IPS-15b (cell line): ENCODE measurements around the gene YPEL5.

Experiments
- H3K27me3 ChIP-seq: one replicate; pipeline ENCODE4 v1.6.1; 2013; ENCODE audit warnings: low read length; ENCODE audit not compliant: control insufficient read depth, insufficient read depth
- H3K36me3 ChIP-seq: one replicate; pipeline ENCODE4 v1.6.1; 2013; ENCODE audit warnings: low read length; ENCODE audit not compliant: control insufficient read depth, insufficient read depth
- H3K4me1 ChIP-seq: one replicate; pipeline ENCODE4 v1.6.1; 2013; ENCODE audit warnings: mild to moderate bottlenecking, low read length; ENCODE audit not compliant: control insufficient read depth, insufficient read depth
- H3K4me3 ChIP-seq: one replicate; pipeline ENCODE4 v1.5.1; 2013; ENCODE audit warnings: low read depth, low read length
- H3K9ac ChIP-seq: one replicate; pipeline ENCODE4 v1.6.1; 2013; ENCODE audit warnings: low read depth, mild to moderate bottlenecking, low read length
- H3K9me3 ChIP-seq: one replicate; pipeline ENCODE4 v1.6.1; 2013; ENCODE audit warnings: mild to moderate bottlenecking, low read length; ENCODE audit not compliant: control insufficient read depth, insufficient read depth

The YPEL5 gene

DNA sequence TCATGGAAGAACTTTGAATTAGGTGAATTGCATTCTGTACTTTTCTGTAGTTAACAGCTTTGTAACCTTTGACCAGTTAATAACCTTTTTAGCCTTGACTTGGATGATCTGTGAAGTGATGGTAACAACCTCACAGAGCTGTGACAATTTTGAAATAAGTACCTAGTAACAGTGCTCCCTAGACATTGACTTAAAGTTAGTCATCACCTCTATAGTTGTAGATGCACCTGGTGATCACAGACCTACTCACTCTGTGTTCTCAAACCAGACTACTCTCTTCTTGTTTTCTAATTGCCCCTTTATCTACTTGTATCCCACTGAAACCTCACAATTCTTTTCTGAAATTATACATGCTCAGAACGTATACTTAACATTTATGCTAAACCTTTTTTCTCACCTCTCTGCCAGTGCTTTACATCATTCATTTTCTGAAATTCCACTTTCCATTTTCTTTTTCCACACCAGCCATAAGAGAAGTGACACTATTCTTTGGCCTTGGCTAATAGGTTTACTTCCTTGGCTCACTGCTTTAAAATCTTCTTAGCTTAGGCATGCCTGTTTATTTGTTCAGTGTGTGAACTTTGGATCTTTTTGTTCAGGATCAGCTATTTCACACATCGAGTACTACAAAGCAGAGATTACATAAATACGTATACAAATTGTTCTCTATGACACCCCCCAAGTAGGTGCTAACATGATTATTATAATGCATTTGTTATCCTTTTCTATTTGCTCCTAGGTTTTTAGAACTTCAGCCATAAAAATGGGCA is 9.3 kb downstream of the YPEL5 start:
- H3K36me3 ChIP-seq, result peaks cover 5% of the 10 kb centered on the region
- H3K4me1 ChIP-seq, result peaks cover 8% of the 10 kb centered on the region
- H3K9ac ChIP-seq, result no peak overlapping the region
- H3K27me3 ChIP-seq, result no peaks in the 10 kb centered on the region
- H3K4me3 ChIP-seq, result no peak overlapping the region
- no peaks in the 10 kb centered on the region for H3K9me3 ChIP-seq

DNA sequence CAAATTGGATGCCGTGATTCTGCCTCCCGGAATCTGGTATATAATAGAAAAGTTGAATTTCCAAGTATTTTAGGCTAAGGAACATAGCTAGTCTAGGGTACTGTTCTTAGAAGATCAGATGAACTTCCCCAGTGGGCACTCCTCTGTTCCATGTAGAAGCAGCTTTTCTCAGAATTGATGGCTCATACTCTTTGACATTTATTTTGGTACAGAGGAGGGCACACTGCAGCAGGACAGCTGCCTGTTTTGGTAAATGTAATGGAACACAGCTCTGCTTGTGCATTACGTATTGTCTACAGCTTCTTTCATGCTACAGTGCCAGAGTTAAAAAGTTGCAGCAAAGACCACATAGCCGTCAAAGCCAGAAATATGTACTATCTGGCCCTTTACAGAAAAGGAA is 10.8 kb downstream of the YPEL5 start:
- Histone ChIP-seq H3K9me3 (no peaks in the 10 kb centered on the region), H3K27me3 (no peaks in the 10 kb centered on the region), H3K4me3 (no peak overlapping the region), H3K36me3 (peaks cover 5% of the 10 kb centered on the region), H3K4me1 (peaks cover 2% of the 10 kb centered on the region), H3K9ac (no peak overlapping the region)

DNA sequence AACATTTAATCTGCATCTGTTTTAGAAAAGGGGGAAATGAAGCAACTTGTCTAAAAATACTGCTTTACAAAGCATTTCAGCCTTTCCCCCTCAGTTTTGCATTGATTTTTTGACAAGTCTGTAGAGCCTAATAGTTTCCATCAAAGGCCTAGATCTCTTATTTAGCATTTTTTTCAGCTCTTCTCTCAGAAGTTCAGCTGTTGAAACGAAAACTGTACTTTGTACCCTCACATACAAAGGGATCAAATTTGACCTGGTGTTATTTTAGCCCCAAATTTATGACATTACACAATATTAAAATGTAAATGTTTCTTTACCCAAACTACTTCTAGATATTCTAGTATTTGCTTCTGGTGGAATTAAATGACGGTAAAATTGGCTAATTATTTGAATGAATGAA is 13.0 kb downstream of the YPEL5 start:
- Histone ChIP-seq H3K9ac (no peak overlapping the region), H3K9me3 (no peaks in the 10 kb centered on the region), H3K4me1 (peaks cover 2% of the 10 kb centered on the region), H3K36me3 (peaks cover 5% of the 10 kb centered on the region), H3K4me3 (no peak overlapping the region), H3K27me3 (no peaks in the 10 kb centered on the region)

DNA sequence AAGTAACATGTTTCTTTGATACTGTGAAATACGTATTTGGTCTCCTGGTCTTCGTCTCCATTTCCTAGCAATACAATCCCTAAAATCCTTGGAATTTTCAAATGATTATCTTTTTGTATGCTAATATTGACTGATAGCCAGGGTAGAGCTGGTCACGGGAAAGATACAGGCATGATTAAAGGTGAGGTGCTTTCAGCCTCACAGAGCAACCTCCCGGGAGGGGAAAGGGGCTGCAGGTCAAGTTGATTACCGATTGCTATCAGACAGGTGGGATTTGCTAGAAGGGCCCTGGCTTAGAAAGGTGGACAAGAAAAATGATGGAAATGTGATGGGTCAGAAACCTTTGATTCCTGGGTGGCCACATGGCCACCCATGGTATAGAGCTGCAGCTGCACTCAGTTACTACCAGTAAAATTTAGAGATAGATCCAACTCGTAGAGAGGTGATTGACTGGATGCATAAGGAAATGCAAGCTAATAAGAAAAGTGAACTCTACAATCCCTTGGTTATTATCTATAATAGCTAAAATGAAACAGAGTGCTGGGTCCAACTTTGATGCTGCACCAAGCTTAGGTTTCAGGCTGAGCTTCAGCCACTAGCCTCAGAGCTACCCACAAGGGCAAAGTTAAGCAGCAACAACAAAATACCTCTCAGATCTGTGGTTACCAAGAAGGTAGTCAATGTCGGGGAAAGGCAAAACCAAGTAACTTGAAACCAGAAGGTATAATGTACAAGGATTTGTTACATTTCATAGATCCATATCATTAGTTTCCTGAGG is 15.3 kb downstream of the YPEL5 start:
- H3K4me1 ChIP-seq, result peaks cover 2% of the 10 kb centered on the region
- H3K9ac ChIP-seq, result no peak overlapping the region
- no peak overlapping the region for H3K4me3 ChIP-seq
- H3K36me3 ChIP-seq, result peaks cover 5% of the 10 kb centered on the region
- no peaks in the 10 kb centered on the region for H3K9me3 ChIP-seq
- no peaks in the 10 kb centered on the region for H3K27me3 ChIP-seq

DNA sequence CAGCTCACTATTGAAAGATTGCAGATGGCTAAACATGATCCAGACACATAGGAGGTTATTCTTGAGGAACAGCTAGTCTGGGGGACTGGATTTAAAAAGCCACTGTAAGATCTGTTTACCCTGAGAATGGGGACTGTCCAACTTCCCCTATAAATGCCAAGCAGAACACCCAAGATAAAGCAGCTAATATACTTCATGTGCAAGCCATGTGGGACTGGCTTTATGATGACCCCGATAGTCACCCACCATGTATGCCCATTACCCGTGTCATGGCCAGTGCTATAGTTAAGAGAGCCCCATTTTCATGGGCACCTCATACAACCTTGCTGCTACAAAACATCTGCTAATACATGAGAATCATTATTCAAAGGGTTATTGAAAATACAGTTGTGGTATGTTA is 16.0 kb downstream of the YPEL5 start:
- Histone ChIP-seq H3K4me3 (no peak overlapping the region), H3K9me3 (no peaks in the 10 kb centered on the region), H3K36me3 (peaks cover 5% of the 10 kb centered on the region), H3K9ac (no peak overlapping the region), H3K27me3 (no peaks in the 10 kb centered on the region), H3K4me1 (peaks cover 2% of the 10 kb centered on the region)

DNA sequence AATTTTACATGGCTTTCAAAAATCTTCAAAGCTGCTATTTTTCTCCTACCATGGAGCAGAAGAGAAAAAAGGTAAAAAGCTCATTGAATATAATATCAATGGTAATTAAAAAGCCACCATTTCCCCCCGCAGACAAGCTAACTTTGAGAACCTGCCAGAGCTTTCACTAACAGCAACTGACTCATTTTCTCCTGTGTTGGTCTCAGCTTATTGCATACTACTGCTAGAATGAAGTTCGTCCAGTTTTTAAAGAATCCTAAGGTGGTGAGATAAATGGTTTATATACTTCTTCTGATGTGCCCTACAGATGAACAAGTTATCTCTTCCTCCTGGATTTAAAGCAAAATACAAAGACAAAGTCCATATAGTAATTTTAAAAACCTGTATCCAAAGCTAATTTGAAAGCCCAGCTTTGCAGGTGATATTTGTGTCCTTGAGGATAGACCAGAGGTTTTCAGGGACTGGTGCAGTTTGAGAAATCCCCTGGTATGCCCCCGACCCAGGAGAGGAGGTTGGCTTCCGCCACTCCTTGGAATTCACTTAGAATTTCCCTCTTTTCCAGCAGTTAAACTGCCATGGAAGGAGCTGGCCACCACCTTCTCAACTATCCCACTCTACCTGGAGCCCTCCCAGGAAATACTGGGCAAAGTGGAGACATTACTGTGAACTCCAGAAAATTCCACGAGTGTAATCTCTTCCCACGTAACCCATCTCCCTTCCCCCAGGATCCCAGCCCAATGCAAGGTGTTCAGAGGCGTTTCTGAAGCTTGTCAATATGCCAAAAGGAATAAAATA is 17.5 kb downstream of the YPEL5 start:
- no peaks in the 10 kb centered on the region for H3K27me3 ChIP-seq
- H3K4me3 ChIP-seq, result no peak overlapping the region
- H3K4me1 ChIP-seq, result peaks cover 2% of the 10 kb centered on the region
- H3K9me3 ChIP-seq, result no peaks in the 10 kb centered on the region
- peak overlapping the region; percentile 19 for H3K9ac ChIP-seq
- no peaks in the 10 kb centered on the region for H3K36me3 ChIP-seq

DNA sequence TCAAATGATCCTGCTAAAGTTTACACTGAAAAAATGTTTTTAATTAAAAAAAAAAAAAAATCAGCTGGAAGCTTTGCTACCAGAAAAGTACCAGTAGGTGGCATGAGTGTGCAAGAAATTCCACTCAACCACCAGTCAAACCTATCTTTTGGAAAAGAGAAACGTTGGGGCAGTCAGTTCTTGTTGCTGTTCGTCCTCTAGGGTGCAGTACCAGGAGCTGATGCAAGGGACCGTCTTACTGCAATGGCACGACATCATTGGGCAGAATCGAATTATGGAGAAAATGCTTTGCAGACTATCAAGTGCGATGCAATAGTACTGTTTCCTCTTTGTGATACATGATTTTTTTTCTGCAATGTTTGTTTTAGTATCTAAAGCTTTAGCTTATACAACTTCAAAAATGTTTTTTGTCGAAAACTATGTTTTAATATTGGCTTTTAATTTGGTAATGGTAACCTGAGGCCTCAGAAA is 18.3 kb downstream of the YPEL5 start:
- Histone ChIP-seq H3K36me3 (no peaks in the 10 kb centered on the region), H3K4me1 (peaks cover 2% of the 10 kb centered on the region), H3K9ac (no peak overlapping the region), H3K9me3 (no peaks in the 10 kb centered on the region), H3K4me3 (no peak overlapping the region), H3K27me3 (no peaks in the 10 kb centered on the region)

DNA sequence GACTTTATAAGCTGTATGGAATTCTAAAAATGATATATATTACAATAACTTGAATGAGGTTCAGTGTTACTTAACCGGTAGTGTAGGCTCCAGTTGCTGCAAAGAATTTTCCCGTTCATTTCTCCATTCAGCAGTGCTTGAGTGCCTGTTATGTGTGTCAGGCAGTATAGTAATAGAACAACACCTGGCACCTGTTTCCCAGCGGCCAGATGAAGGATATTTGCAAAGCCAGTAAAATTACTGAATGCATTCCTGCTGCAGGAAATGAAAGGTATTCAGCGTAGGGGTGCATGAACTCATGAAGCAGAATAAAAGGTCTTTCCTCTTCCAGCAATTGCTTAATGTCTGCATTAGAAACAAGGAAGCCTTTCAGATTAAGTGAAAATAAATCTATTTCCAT is 18.8 kb downstream of the YPEL5 start:
- Histone ChIP-seq H3K36me3 (no peaks in the 10 kb centered on the region), H3K9me3 (no peaks in the 10 kb centered on the region), H3K27me3 (no peaks in the 10 kb centered on the region), H3K4me3 (no peak overlapping the region), H3K9ac (no peak overlapping the region), H3K4me1 (peaks cover 2% of the 10 kb centered on the region)

DNA sequence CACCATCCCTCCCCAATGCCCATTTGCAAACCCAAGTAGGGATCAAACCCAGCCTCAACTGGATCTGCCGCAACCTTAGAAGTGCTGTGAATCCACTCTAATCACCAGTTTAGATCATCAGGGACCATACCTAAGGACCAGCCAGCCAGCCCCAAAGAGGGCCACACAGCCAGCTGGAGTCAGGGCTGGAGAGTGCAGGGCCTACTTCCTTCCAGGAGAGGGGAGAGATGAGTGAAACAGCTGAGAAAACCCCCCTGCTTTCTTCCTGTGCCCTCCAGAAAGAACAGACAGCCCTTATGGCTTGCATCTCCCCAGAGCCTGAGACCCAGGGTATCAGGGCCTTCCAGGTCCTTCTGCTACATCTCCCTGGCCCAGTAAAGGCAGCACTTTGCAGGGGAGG is 25.8 kb downstream of the YPEL5 start:
- Histone ChIP-seq H3K9me3 (no peaks in the 10 kb centered on the region), H3K4me1 (no peaks in the 10 kb centered on the region), H3K36me3 (no peaks in the 10 kb centered on the region), H3K27me3 (no peaks in the 10 kb centered on the region), H3K9ac (no peak overlapping the region), H3K4me3 (no peak overlapping the region)

DNA sequence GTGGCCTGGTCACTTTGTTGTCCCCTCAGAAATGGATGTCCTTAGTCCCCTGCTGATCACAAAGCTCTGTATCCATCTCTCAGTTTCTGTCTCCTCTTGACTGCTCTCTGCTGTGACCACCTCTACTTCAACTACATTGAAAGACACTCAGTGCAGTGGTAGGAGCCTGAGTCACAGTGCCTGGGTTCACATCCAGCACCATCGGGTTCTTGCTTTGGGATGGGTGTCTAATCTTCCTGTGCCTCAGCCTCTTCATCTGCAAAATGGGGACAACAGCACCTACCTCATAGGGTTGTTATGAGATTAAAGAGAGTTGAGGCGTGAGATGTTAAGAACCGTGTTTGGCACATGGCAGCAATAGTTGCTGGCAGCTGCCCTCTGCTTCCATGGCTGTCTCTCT is 30.6 kb downstream of the YPEL5 start:
- Histone ChIP-seq H3K9ac (no peak overlapping the region), H3K27me3 (no peaks in the 10 kb centered on the region), H3K4me1 (no peaks in the 10 kb centered on the region), H3K4me3 (no peak overlapping the region), H3K9me3 (no peaks in the 10 kb centered on the region), H3K36me3 (no peaks in the 10 kb centered on the region)

DNA sequence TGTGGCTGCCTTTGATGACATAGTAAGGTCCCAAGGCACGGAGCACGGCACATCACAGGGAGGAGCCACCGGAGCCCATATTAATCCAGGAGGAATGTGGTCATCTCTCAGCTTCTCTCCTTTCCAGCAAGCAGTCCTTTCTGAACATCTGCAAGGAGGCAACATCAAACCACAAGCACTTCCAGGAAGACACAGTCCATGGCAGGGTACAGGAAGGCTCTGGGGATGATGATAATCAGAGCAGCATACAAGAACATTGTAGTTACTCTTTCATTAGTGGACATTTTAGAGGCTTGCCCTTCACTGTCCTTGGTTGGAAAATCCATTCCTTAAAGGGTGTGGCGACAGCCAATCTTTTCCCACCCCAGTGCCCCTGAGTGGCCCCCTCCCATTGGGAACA is 31.1 kb downstream of the YPEL5 start:
- Histone ChIP-seq H3K4me1 (no peaks in the 10 kb centered on the region), H3K4me3 (no peak overlapping the region), H3K27me3 (no peaks in the 10 kb centered on the region), H3K36me3 (no peaks in the 10 kb centered on the region), H3K9ac (no peak overlapping the region), H3K9me3 (no peaks in the 10 kb centered on the region)
